Daoy (cell line): ENCODE results near the gene CCNL2. TPM values are rescaled to one million over a fixed set of nuclear protein-coding genes. Genes with fewer than 3 reads are reported as not detected.

Source experiments
- DNase-seq: peaks from one replicate; pipeline ENCODE4 v3.0.0-alpha.2; 2015; ENCODE audit warnings: low read depth
- total RNA-seq: library from RNA; depleted of rRNA; stranded (reverse); fragments of >200 nt; shearing (Covaris generic); gene quantifications from 2 replicates; pipeline ENCODE4 v1.2.3, GENCODE V29; 2014

CCNL2 gene
- total RNA-seq, 1 experiment from 2014 or later = 81.7 TPM

DNA sequence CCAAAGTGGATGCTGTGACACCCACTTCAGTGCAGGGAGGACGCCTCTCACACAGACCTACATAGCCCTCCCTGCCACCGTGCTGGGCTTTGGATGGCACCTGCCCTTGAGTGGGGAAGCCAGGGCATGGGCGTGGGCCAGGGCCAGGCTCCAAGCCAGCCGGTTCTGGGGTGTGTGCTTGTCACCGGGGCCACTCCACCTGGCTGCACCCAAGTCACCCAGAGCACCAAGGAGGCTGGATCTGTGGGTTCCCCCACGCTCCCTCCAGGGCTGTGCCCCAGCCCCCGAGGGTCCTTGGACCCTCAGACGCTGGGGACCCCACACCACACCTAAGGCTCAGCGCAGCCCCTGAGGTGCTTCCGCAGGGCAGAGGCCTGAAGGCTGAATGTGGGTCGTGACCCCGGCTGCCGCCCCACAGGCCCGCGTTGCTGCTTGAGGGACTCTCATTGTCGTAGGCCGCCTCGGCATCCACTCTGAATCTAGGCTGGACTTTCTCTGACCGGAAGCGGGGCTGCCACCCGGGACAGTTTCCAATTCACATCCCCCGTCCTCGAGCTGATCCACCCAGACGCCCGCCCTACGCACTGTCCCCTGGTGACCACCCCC, 42.2 kb downstream of the CCNL2 start:
- no peak for DNase-seq

DNA sequence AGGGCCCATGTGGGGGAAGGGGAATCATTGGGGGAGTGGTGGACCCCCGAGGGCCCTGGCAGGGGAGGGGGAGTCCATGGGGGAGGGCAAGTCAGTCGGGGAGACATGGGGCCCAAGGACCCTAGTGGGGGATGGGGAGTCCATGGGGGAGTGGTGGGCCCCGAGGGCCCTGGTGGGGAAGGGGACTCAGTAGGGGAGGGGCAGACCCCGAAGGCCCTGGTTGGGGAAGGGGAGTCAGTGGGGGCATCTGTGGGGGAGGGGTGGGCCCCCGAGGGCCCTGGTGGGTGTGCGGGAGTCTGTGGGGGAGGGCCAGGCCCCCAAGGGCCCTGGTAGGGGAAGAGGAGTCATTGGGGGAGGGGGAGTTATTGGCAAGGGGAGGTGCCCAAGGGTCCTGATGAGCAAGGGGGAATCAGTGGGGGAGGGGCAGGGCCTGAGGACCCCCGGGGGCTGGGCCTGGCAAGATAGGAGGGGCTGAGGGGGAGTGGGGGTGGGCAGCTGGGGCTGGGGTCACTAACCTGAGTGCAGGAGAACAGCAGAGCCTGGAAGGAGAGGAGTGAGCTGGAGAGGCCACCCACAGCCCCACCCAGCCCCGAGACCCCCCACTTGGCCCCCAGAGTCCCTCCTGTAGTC, 42.9 kb downstream of the CCNL2 start:
- DNase-seq = no peak

DNA sequence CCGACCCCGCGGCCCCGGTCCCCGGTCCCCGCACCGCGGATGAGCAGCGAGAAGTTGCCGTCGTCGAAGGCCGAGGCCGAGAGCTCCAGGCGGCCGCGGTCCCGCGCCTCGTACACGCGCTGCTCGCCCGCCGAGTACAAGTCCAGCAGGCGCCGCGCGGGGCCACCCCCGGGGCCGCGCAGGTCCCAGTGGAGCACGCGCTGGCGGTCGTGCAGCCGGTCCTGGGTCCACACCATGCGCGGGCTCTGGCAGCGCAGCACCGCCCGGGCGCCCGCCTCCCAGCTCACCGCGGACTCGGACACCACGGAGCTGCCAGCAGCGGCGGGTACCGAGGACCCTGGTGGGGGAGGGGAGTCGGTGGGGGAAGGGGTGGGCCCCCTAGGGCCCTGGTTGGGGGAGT, 43.7 kb downstream of the CCNL2 start:
- DNase-seq = no peak

DNA sequence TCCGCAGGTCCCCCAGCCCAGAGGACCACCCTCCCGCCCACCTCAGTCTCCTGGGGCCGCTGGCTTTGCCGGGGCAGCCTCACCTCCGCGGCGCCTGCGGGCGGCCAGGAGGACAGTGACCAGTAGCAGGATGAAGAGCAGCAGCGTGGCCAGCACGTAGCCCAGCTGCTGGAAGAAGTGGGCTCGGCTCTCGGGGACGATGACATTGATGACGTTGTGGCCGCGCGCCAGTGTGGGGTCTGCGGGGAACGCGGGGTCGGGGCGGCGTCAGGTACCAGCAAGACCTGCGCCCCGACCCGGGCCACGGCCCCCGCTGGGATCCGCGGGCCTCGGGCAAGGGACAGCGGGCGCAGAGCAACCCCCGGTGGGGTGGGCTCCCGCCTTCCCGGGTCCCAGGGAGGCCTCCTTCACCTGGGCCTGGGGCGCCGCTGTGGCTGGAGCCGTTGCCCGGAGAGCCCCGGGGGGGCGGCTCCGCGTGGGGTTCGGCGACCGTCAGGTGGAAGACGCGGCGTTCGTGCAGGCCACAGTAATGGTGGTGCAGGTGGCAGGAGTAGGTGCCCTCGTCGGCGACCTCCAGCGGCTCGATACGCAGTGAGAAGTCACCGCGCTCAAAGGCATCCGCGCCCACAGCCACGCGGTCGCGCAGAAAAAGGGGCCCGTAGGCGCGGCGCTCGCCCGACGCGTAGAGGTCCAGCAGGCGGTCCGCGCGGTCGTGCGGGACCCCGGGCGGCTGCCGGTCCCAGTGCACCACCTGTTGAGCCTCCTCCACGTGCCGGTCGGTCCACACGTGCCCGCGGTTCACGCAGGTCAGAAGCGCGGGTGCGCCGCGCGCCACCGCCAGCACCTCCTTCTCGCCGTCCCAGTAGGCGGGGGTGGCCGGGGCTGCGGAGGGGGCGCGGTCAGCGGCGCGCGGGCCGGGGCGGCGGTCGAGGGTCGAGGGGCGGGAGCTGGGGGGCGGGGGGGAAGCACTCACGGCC, 44.6 kb downstream of the CCNL2 start:
- no peak for DNase-seq

DNA sequence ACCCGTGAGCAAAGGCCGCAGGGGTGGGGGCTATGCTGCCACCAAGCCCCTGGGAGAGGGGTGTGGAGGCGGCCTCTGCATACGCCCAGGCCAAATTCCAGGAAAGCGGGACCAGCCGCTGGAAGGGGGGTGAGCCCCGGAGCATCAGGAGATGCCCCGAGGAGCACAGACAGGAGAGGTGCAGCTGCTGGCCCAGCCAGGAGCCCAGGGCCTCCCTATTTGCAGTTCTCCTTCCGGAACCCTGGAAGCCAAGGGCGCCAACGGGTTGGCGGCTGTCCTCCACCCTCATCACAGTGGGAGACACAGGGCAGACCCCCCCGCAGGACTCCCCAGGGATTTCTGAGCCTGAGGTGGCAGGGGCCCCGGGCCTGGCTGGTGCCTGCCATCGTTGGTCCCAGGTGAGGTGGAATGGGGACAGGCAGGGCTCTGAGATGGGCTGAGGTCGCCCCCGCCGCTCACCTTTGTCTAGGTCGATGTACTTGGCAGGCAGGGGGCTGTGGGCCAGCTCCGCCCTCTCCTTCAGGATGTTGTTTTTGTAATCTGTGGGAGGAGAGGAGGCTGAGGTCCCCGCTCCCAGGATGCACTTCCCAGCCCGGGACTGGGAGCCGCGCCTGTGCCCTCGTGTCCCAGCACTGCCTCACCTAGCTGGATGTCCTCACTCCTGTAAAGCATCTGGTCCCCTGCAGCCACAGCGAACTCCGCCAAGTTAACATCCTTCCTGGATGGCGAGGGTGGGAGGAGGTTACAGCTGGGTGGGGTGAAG, 45.6 kb downstream of the CCNL2 start:
- no peak for DNase-seq

DNA sequence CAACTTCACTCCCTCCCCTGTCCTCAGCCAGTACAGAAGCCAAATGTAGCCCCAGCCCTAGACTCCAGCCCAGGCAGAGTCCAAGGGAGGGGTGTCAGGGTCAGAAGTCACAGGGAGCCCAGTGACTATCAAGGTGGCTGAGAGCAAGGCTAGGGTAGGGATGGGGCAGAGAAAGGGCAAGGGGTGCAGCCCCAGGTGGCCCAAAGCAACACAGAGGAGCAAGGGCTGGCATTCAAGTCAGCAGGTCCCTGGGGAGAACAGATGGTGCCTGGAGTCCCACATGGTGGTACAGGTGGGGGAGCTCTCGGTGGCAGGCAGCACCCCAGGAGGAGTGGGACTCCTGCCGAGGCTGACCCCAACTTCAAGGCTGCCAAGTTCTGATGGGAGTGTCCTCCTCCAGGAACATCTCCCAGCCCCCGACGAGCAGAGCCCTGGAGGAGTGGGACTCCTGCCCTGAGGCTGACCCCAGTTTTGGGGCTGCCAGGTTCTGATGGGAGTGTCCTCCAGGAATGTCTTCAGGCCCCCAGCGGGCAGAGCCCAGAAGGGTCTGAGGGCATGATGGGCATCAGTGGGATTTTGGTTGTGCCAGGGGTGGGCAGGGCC, 46.2 kb downstream of the CCNL2 start:
- DNase-seq = no peak

DNA sequence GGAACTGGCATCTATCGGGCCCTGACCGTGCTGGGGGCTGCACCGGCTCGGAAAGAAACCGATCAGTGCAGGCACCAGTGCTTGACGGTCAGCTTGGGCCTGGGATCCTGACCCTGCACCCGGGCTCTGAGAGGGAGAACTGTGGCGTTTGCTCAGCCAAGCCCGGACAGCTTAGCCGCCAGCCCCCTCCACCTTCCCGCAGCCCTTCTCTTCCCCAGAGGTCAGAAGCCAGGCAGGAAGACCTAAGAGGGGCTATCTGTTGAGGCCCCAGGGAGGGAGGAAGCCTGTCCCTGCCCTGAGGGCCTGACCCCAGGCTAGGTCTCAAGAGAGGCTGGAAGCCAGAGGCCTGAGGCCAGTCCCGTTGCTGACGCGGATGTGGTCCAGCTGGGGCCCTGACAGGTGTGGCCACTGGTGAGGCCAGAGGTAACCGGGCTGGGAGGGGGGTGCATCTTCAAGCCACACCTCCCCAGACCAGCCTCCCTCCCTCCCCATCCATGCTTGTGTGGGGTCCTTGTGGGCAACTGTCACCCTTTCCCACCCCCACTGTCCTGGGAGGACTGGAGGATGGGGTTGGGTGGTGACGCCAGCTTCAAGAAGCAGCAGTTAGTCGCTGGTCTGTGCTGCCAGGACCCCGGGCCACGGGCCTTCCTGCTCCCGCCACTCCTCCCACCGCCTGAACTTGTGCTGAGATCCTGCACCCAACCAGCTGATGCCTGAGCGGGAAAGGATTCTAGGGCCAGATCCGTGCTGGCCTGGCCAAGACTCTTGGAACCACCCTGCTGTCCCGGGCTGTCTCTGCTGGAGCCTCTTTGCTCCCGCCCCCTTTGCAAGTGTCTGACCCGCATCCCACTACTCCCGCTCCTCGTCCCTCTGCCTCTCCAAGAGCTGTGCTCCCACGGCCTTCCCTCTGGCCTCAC, 47.4 kb downstream of the CCNL2 start:
- no peak for DNase-seq

DNA sequence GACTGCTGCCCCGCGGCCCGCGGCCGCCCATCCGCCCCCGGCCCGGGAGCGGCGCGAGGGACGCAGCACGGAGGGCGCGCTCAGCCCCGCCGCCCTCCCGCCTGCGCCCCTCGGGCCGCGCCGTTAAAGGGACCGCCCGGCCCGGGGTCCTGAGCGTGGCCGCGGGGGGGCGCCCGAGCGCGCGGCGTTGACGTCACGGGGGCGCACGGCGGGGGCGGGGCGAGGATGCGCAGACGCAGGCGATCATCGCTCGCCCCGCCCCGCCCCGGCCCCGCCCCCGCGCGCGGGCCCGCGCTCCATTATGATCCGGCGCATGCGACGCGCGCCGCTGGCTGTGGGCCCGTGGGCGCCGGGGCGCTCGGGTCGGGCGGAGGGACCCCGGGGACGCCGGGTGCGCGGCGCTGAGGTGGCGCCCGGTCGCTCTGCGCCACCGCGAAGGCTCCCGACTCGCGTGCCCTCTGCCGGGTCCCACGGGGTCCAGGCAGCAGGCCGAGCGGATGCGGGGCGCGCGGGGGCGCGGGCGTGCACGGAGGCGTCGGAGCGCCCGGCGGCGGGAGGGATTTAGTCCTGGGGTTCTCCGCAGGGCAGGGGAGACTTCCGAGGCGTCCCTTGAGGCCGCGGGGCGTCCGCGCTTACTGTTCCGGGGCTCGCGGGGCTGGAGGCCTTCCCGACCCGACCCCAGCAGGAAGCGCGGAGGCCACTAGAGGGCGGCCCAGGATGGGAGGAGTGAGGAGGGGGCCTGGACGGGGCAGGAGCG, 49.7 kb downstream of the CCNL2 start, which contains the start of gene DVL1:
TSS of gene DVL1 (minus strand) at position 163 of the 757 bp plus-strand sequence. CDS start 353 bp downstream, outside the sequence.
- DNase-seq = peak; percentile 77

DNA sequence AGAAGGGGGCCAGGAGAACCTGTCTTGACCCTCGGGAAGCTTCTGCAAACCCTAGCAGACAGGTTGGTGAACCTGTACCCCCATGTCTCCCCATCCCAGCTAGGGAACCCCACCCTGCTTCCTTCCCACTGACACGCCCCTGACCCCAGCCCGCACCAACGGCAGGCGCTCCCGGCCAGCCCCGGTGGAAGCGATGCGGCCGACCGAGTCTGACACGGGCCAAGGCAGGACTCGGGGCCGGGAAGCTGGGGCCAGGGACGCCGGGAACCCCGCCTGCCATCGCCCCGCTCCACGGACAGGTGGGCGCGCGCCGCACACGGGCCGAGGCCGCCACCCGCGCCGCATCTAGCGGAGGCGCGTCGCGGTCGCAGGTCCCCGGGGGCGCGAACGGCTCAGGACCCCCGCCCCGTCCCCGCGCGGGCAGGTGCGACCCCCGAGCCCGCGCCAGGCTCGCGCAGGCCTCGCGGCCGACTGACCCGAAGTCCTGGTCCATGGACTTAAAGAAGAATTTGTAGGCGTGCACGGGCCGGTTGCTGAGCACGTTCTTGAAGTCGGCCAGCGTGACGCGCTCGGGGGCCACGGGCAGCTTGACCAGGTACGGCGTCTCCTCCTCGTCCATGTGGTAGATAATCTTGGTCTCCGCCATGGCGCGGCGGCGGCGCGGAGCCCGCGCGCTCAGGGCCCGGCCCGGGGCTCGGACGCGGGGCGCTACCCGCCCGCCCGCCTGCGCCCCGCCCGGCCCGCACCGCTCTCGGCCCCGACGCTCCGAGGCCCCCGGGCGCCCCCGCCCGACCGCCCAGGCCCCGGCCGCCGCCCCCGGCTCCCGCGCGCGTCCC, 50.5 kb downstream of the CCNL2 start:
- DNase-seq = peak; percentile 54

DNA sequence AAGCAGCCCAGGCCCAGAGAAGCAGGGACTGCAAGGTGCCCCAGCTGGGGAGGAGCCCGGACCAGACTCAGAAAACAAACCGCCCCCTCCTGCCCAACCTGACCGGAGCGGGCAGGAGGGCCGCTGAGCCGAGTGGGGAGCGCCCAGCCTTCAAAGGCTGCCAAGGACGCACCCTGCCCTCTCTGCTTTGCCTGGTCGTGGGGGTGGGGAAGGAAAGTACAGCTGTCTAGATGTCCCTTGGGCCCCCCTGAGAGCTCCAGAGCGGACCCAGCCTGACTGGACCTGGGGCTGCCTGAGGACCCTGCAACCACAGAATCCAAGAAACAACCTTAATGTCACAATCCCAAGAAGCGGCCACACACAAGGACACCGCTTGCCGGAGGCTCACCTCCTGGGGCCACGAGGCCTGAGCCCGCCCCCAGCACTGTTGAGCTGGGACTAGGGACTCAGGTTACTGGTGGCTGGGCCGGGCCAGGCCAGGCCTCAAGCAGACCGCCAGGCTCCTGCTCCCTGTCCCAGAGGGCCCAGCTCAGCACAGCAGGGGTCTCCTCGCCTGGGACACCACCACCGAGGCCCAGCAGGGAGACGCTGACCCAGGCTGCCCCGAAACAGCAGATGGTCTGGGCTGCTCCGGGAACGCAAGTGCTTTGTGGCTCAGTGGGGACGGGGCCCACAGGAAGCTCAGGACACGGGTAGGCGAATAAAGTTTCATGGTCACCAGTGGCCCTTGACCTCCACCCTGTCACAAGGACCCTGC, 51.3 kb downstream of the CCNL2 start:
- peak; percentile 56 for DNase-seq

DNA sequence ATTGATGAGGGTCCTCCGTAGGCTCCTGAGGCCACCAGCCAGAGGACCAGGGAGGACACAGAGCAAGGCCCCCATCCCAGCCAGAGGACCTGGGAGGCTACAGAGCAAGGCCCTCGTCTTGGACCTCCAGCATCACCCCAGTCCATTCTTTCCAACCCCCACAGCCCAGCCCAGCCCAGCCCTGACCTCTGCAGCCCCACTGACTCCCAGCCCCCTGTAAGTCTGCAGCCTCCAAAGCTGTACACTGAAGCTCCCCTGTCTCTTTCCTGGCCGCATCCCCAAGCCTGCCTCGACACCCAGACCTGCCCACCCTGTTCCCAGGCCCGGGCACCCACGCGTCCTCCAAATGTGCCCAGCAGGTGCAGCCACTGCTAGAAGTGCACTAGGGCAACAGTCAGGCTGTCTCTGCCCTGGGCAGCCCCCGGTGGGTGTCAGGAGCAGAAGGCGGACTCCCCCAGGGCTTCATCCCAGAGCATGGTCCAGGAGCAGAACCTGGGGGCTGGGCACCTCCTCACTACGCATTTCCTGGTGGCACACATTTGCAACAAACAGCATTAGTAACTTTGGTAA, 52.0 kb downstream of the CCNL2 start:
- no peak for DNase-seq

DNA sequence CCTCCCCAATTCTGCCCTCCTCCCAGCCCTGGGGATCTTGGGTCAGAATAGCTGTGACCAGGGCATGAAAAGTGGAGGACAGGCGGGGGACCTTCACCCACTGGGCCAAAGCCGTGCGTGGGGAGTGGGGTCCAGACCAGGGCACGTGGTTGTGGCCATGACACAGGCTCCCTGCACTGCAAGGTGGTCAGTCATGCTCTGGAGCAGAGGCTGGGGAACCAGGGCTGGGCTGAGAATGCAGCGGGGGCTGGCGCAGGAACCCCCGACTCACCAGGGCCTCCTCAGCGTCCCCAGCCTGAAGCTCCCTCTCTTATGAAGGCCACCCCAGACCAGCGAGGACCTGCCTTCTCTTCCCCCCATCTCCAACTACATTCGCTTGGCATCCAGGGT, 52.6 kb downstream of the CCNL2 start:
- DNase-seq = no peak

DNA sequence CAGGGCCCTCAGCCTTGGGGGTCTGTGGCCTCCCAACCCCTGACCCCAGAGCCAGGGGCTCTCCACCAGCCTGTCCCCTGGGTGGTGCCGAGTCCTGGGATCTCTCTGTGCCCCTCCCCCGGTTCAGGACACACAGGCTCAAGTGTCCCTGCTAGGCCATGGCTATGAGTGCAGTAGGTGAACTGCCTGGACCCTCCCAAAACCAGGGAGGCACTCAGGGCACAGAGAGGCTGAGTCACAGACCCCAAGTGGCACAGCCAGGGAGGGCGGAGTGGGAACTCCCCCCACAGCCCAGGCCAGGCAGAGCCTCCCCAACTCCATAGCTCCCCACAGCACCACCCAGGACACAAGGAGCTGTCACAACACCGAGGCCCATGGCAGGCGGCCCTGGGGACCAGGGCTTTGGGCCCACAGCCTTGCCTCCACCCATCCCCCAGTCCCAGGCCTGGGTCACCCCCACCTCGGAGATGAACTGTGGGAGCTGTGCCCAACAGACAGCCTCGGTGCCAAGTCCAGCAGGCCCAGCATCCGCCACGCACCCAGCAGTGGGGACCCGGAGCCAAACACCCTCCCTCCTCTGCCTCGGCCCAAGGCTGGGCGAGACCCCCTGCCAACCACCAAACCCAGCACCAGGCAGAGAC, 53.2 kb downstream of the CCNL2 start:
- DNase-seq = no peak

DNA sequence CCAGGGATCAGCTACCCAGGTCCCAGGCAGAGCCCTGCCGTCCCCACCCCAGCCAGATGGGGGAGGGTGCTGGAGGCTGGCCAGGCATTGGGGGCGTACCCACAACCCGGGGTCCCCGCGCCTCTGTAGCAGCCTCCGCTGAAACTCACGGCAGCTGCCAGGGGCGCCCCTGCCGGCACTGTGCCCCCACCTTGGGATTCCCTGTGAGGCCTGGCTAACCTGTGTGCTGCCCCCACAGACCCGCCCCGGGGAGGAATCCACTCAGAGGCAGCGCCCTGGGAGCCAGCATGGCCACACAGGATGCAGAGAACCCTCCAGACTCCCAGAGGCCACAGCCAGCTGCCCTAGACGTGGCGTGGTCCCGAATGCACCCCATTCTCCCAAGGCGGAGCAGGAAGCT, 53.8 kb downstream of the CCNL2 start:
- DNase-seq = no peak

DNA sequence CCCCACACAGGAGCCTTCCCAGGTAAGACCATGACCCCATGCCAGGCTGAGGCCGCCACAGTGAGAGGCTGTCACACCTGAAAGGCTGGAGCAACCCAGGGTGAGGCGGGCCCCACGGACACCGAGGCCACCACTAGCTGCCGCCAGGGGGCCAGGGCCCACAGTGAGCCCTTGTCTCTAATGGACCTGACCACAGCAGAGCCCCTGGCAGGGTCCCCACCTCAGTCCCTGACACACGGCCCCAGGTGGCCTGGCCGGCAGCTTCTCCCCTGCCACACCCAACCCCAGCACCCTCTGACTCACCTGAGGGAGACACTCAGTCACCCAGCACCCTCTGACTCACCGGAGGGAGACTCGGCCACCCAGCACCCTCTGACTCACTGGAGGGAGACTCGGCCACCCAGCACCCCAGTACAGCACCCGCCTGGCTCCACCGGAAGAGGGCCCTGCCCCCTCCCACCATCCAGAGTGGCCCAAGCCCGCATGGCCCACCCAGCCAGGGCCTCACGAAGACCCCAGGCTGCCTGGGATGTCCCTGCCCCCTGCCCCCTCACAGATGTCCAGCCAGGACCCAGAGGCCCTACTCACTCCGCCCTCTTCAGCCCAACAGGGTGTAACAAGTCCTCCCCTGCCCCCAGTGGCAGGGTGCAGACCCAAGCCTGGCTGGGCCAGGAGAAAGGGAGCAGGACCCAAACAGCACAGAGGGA, 54.3 kb downstream of the CCNL2 start:
- DNase-seq = peak; percentile 93

DNA sequence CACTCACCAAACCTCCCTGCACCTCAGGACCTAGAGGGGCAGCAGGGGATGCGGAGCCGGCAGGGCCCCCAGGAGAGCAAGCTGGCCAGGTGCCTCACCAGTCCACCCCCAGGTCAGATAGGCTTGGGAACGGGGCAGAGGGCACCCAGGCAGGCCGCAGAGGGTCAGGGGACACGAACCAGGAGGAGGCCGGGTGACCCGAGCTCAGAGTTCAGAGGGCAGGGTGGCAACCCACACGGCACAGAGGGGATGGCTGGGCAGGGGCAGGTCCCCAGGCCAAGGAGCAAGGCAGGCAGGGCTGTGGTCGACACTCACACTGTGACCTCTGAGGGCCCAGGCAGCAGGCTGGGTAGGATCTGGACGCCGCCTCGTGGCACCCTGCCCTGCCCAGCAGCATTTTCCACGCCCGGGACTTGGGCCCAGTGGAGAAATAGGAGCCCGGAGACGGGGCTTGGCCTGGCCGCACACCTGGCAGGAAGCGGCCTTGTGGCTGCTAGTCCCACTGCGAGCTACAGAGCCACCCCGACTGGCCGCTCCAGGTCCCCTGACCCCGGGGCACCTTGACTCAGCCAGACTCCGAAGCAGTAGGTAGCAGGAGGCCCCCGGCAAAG, 55.2 kb downstream of the CCNL2 start:
- DNase-seq = no peak
